GM18508 (cell line): ENCODE results near the gene RIMKLB.
"Not testable (repeated sequence)": the region's sequence is repeated elsewhere in the genome, so short reads cannot be mapped to it uniquely, and the experiment has no call there.

ENCODE experiments used
- ATAC-seq: cut with Tn5 transposase; IDR thresholded peaks from one replicate; pipeline ENCODE4 v1.9.1; 2021; ENCODE audit warnings: moderate number of reproducible peaks; ENCODE audit not compliant: insufficient read depth, unreplicated experiment

Gene RIMKLB

GRCh38 chr12:8807084-8807483 lies 109.3 kb downstream of the RIMKLB start:
- ATAC-seq: not testable (repeated sequence)

DNA sequence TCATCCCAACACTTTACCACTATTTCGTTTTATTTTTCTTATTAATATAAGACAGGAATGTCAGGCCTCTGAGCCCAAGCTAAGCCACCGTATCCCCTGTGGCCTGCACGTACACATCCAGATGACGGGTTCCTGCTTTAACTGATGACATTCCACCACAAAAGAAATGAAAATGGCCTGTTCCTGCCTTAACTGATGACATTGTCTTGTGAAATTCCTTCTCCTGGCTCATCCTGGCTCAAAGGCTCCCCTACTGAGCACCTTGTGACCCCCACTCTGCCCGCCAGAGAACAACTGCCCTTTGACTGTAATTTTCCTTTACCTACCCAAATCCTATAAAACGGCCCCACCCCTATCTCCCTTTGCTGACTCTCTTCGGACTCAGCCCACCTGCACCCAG lies 112.3 kb downstream of the RIMKLB start:
- ATAC-seq: not testable (repeated sequence)

DNA sequence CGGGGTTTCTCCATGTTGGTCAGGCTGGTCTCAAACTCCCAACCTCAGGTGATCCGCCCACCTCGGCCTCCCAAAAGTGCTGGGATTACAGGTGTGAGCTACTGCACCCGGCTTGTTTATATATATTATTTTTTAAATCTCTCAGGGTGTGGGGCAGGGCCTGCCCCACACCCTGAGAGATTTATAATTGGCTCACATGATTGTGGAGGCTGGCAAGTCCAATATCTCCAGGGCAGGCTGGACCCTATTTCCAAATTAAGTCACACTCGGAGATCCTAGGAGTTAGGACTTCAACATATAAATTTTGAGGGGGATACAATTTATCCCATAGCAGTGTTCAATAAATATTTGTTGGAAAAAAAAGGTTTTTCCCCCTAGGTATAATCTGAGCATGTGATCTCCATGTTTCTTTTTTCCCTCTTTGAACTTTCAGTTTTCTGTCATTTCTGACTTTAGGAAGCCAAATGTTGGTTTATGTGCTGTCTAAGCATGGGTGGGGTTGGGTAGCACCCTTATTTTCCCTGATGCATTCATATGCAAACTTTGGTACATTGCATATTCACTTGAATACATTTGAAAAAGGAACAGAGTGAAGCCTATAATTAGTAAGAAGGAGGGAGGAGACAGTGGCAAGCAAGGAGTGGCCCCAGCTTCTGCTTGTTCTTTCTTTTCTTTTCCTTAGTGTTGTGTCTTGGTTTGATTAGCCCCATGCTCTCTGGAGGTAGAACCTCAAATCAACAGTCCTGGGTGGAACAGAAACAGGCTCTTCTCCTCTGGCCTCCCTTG lies 116.0 kb downstream of the RIMKLB start:
- no peak for ATAC-seq

DNA sequence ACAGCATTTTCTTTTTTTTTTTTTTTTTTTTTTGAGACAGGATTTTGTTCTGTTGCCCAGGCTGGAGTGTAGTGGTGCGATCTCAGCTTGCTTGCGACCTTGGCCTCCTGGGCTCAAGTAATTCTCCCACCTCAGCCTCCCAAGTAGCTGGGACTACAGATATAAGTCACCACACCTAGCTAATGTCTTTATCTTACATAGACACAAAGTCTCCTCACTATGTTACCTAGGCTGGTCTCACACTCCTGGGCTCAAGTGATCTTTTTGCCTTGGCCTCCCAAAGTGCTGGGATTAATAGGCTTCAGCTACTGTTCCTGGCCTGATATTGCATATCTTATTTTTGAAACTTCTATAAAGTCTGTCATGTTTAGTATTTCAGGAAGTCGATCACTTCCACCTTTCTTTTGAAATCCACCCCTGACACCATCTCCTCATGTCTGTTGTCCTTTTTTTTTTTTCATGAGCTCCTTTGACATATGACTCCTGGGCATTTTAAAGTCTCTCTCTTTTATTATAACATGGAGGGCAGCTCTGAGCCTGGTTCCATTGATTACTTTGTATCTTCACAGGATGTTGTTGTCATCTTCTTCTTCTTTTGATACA lies 118.8 kb downstream of the RIMKLB start:
- no peak for ATAC-seq

GRCh38 chr12:8817856-8818255 lies 120.1 kb downstream of the RIMKLB start:
- no peak for ATAC-seq

DNA sequence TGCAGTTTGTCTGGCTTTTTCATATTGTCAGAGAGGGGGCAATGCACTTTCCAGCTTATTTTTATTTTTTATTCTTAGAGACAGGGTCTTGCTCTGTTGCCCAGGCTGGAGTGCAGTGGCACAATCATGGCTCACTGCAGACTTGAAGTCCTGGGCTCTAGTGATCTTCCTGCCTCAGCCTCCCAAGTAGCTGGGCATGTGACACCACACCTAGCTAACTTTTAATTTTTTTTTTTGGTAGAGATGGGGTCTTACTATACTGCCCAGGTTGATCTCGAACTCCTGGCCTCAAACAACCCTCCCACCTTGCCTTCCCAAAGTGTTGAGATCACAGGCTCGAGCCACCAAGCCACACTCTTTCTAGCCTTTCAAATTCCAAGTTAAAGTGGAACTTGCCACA lies 120.7 kb downstream of the RIMKLB start:
- ATAC-seq: no peak

- no peak for ATAC-seq
Observed at GRCh38 chr12:8819666-8819980, 121.8 kb downstream of the RIMKLB start.

GRCh38 chr12:8820676-8821407 lies 123.1 kb downstream of the RIMKLB start:
- not testable (repeated sequence) for ATAC-seq

- ATAC-seq: no peak
Observed at GRCh38 chr12:8821591-8821990, 123.8 kb downstream of the RIMKLB start.

DNA sequence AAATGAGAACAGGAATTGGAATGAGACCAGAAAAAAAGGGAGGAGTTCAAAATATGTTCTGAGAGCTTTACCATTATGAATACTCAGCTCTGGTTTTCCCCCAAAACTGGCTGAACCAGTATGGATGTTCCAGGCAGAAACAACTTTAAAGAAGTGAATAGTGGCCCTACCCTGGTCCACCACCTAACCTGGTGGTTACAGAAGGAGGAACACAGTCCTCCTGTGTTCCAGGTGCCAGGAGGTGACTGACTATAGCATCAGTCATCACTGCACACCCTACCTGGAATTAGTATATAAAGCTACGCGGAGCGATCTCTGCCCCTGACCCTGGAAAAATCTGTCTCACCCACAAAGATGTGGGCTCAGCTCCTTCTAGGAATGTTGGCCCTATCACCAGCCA lies 124.5 kb downstream of the RIMKLB start, which contains the start of gene A2ML1:
TSS of gene A2ML1 (plus strand) at position 324 of the 400 bp plus-strand sequence. CDS start at position 355, 31 bp downstream.
- ATAC-seq: no peak

DNA sequence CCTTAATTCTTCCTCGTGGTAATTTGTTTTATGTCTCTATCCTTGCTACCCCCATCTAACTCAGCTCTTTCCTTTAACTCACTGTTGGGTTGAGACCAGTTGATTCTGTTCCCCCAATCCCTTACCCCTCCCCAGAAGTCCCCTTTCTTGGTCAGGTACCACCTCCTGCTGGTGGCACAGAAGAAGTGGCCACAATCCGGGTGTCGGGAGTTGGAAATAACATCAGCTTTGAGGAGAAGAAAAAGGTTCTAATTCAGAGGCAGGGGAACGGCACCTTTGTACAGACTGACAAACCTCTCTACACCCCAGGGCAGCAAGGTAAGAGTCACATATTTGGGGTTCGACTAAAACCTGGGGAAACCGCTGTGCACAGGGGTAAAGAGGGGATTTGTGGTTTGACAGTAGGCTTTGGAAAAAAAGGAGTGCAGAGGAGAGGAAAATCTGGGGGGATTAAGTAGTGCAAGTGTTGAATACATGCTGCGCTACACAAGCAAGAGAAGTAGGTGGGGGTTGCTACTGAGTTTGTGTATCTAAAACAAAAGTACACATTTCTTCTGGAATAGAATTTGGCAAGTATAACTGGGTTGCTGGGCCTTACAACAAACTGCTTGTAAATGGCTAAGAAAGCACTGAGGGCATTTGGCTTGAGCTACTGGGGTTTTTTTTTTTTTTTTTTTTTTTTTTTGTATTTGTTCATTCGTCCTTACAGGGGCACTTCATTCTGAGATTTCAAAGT lies 125.9 kb downstream of the RIMKLB start:
- no peak for ATAC-seq

GRCh38 chr12:8827551-8828256 lies 129.9 kb downstream of the RIMKLB start:
- ATAC-seq: no peak

GRCh38 chr12:8828257-8829124 lies 130.7 kb downstream of the RIMKLB start:
- no peak for ATAC-seq

- no peak for ATAC-seq
Observed at GRCh38 chr12:8829125-8829518, 131.3 kb downstream of the RIMKLB start.

- ATAC-seq: no peak
Observed at GRCh38 chr12:8829621-8830020, 131.8 kb downstream of the RIMKLB start.

DNA sequence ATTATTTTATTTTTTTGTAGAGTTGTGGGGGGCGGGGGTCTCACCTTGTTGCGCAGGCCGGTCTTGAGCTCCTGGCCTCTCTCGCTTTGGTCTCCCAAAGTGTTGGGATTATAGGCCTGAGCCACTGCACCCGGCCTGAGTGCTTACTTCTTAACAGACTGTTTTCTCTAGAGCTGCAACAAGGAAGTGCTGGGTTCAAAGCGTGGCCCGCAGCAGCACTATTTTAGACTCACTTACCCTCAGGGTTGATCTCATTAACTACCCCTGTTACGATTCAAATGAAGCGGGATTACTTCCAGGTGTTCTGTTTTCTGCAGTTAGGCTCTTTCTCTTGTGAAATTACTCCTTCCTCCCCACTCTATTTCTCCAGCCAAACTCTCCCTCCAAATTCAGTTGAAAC lies 133.3 kb downstream of the RIMKLB start:
- no peak for ATAC-seq

GRCh38 chr12:8832500-8832899 lies 134.7 kb downstream of the RIMKLB start:
- ATAC-seq: no peak
